ENCODE data around the gene TMEM9. TPM values are rescaled to one million over a fixed set of nuclear protein-coding genes. Genes with fewer than 3 reads are reported as not detected.

Gene TMEM9
- total RNA-seq, 2 experiments from 2014 or later, result 16.8 to 19.8 TPM

- DNase-seq, result no peak
- no peak overlapping the region for H3K27ac Mint-ChIP-seq
- POLR2A ChIA-PET, result no interaction called here
- peaks cover 9% of the 10 kb centered on the region for H3K27me3 Mint-ChIP-seq
- H3K36me3 Mint-ChIP-seq (ENCODE audit: low read depth), result no peaks in the 10 kb centered on the region
- no peak overlapping the region for H3K4me3 Mint-ChIP-seq
- CTCF ChIA-PET, result interaction anchor here (1.2 kb wide), 1 partner anchor 20 kb away, joined by 5 read pairs; no protein-coding TSS in a partner anchor
- H3K9me3 Mint-ChIP-seq, result no peaks in the 10 kb centered on the region
- no peaks in the 10 kb centered on the region for H3K4me1 Mint-ChIP-seq
Measured at GRCh38 chr1:201098992-201099677, 55.1 kb downstream of the TMEM9 start.

GRCh38 chr1:201096977-201097856 lies 57.1 kb downstream of the TMEM9 start:
- ChIA-PET CTCF (interaction anchor here (0.8 to 0.9 kb wide), 2 partner anchors 12 to 16 kb away, joined by 3 to 4 read pairs; no protein-coding TSS in a partner anchor), POLR2A (no interaction called here)
- DNase-seq, result no peak
- peaks cover 11% of the 10 kb centered on the region for H3K27me3 Mint-ChIP-seq
- H3K4me1 Mint-ChIP-seq, result no peaks in the 10 kb centered on the region
- no peak overlapping the region for H3K4me3 Mint-ChIP-seq
- H3K27ac Mint-ChIP-seq, result no peak overlapping the region
- no peaks in the 10 kb centered on the region for H3K36me3 Mint-ChIP-seq (ENCODE audit: low read depth)
- no peaks in the 10 kb centered on the region for H3K9me3 Mint-ChIP-seq

GRCh38 chr1:201096041-201096461 lies 58.2 kb downstream of the TMEM9 start:
- Mint-ChIP-seq H3K4me3 (no peak overlapping the region), H3K9me3 (no peaks in the 10 kb centered on the region), H3K27ac (no peak overlapping the region), H3K36me3 (ENCODE audit: low read depth) (no peaks in the 10 kb centered on the region), H3K4me1 (no peaks in the 10 kb centered on the region), H3K27me3 (peaks cover 11% of the 10 kb centered on the region)
- POLR2A ChIA-PET, result no interaction called here
- no peak for DNase-seq
- CTCF ChIA-PET, result interaction anchor here (0.9 kb wide), 1 partner anchor 11 kb away, joined by 3 read pairs; no protein-coding TSS in a partner anchor

GRCh38 chr1:201095581-201095980 lies 58.7 kb downstream of the TMEM9 start:
- no peak overlapping the region for H3K4me3 Mint-ChIP-seq
- no peak for DNase-seq
- peaks cover 11% of the 10 kb centered on the region for H3K27me3 Mint-ChIP-seq
- ChIA-PET POLR2A (no interaction called here), CTCF (no interaction called here)
- H3K9me3 Mint-ChIP-seq, result no peaks in the 10 kb centered on the region
- H3K4me1 Mint-ChIP-seq, result no peaks in the 10 kb centered on the region
- no peak overlapping the region for H3K27ac Mint-ChIP-seq
- no peaks in the 10 kb centered on the region for H3K36me3 Mint-ChIP-seq (ENCODE audit: low read depth)

GRCh38 chr1:201094832-201095231 lies 59.4 kb downstream of the TMEM9 start:
- CTCF ChIA-PET, result interaction anchor here (0.6 kb wide), 1 partner anchor 480 kb away, joined by 3 read pairs; no protein-coding TSS in a partner anchor

GRCh38 chr1:201093962-201094361 lies 60.3 kb downstream of the TMEM9 start:
- Mint-ChIP-seq H3K9me3 (no peaks in the 10 kb centered on the region), H3K27ac (no peak overlapping the region), H3K4me3 (no peak overlapping the region), H3K27me3 (peaks cover 15% of the 10 kb centered on the region), H3K36me3 (ENCODE audit: low read depth) (no peaks in the 10 kb centered on the region), H3K4me1 (no peaks in the 10 kb centered on the region)
- no peak for DNase-seq
- CTCF ChIA-PET, result no interaction called here
- POLR2A ChIA-PET, result no interaction called here

More at GRCh38 chr1:201094832-201095231, 59.4 kb downstream of the TMEM9 start:
- POLR2A ChIA-PET, result no interaction called here
- Mint-ChIP-seq H3K4me1 (no peaks in the 10 kb centered on the region), H3K4me3 (no peak overlapping the region), H3K9me3 (no peaks in the 10 kb centered on the region), H3K36me3 (ENCODE audit: low read depth) (no peaks in the 10 kb centered on the region), H3K27me3 (peaks cover 11% of the 10 kb centered on the region), H3K27ac (no peak overlapping the region)
- no peak for DNase-seq

- CTCF ChIA-PET, result interaction anchor here (0.7 kb wide), 1 partner anchor 25 kb away, joined by 3 read pairs; no protein-coding TSS in a partner anchor
Measured at GRCh38 chr1:201093561-201093960, 60.7 kb downstream of the TMEM9 start.

GRCh38 chr1:201092738-201093137 lies 61.5 kb downstream of the TMEM9 start:
- Mint-ChIP-seq H3K4me3 (no peak overlapping the region), H3K27me3 (peaks cover 14% of the 10 kb centered on the region), H3K36me3 (ENCODE audit: low read depth) (no peaks in the 10 kb centered on the region), H3K9me3 (no peaks in the 10 kb centered on the region), H3K27ac (no peak overlapping the region), H3K4me1 (no peaks in the 10 kb centered on the region)
- POLR2A ChIA-PET, result no interaction called here
- no peak for DNase-seq
- CTCF ChIA-PET, result no interaction called here

More at GRCh38 chr1:201093561-201093960, 60.7 kb downstream of the TMEM9 start:
- Mint-ChIP-seq H3K4me3 (no peak overlapping the region), H3K27me3 (peaks cover 15% of the 10 kb centered on the region), H3K4me1 (no peaks in the 10 kb centered on the region), H3K27ac (no peak overlapping the region), H3K9me3 (no peaks in the 10 kb centered on the region), H3K36me3 (ENCODE audit: low read depth) (no peaks in the 10 kb centered on the region)
- POLR2A ChIA-PET, result no interaction called here
- no peak for DNase-seq

- peaks cover 15% of the 10 kb centered on the region for H3K27me3 Mint-ChIP-seq
- H3K4me3 Mint-ChIP-seq, result no peak overlapping the region
- no peaks in the 10 kb centered on the region for H3K36me3 Mint-ChIP-seq (ENCODE audit: low read depth)
- H3K27ac Mint-ChIP-seq, result no peak overlapping the region
- DNase-seq, result no peak
- ChIA-PET CTCF (interaction anchor here (0.9 kb wide), 1 partner anchor 22 kb away, joined by 6 read pairs; no protein-coding TSS in a partner anchor), POLR2A (no interaction called here)
- no peaks in the 10 kb centered on the region for H3K9me3 Mint-ChIP-seq
- H3K4me1 Mint-ChIP-seq, result no peaks in the 10 kb centered on the region
Measured at GRCh38 chr1:201091256-201091655, 63.0 kb downstream of the TMEM9 start.

GRCh38 chr1:201090541-201090940 lies 63.7 kb downstream of the TMEM9 start:
- H3K36me3 Mint-ChIP-seq (ENCODE audit: low read depth), result no peaks in the 10 kb centered on the region
- CTCF ChIA-PET, result interaction anchor here (0.9 kb wide), 1 partner anchor 23 kb away, joined by 6 read pairs; no protein-coding TSS in a partner anchor
- peaks cover 16% of the 10 kb centered on the region for H3K27me3 Mint-ChIP-seq

GRCh38 chr1:201089596-201089995 lies 64.7 kb downstream of the TMEM9 start:
- peaks cover 18% of the 10 kb centered on the region for H3K27me3 Mint-ChIP-seq
- ChIA-PET POLR2A (no interaction called here), CTCF (no interaction called here)
- no peaks in the 10 kb centered on the region for H3K9me3 Mint-ChIP-seq
- H3K4me1 Mint-ChIP-seq, result no peaks in the 10 kb centered on the region
- no peak overlapping the region for H3K27ac Mint-ChIP-seq
- no peaks in the 10 kb centered on the region for H3K36me3 Mint-ChIP-seq (ENCODE audit: low read depth)
- no peak overlapping the region for H3K4me3 Mint-ChIP-seq
- DNase-seq, result no peak

More at GRCh38 chr1:201090541-201090940, 63.7 kb downstream of the TMEM9 start:
- Mint-ChIP-seq H3K4me1 (no peaks in the 10 kb centered on the region), H3K9me3 (no peaks in the 10 kb centered on the region), H3K4me3 (no peak overlapping the region), H3K27ac (no peak overlapping the region)
- POLR2A ChIA-PET, result no interaction called here
- DNase-seq, result no peak

- POLR2A ChIA-PET, result no interaction called here
- no peak overlapping the region for H3K4me3 Mint-ChIP-seq
- no peaks in the 10 kb centered on the region for H3K4me1 Mint-ChIP-seq
- no peaks in the 10 kb centered on the region for H3K36me3 Mint-ChIP-seq (ENCODE audit: low read depth)
- DNase-seq, result no peak
- CTCF ChIA-PET, result no interaction called here
- H3K27me3 Mint-ChIP-seq, result peaks cover 19% of the 10 kb centered on the region
- no peaks in the 10 kb centered on the region for H3K9me3 Mint-ChIP-seq
- H3K27ac Mint-ChIP-seq, result no peak overlapping the region
Measured at GRCh38 chr1:201088901-201089525, 65.3 kb downstream of the TMEM9 start.

- DNase-seq, result no peak
- no peaks in the 10 kb centered on the region for H3K9me3 Mint-ChIP-seq
- no peak overlapping the region for H3K4me3 Mint-ChIP-seq
- H3K27me3 Mint-ChIP-seq, result peaks cover 18% of the 10 kb centered on the region
- ChIA-PET CTCF (no interaction called here), POLR2A (no interaction called here)
- no peak overlapping the region for H3K27ac Mint-ChIP-seq
- no peaks in the 10 kb centered on the region for H3K36me3 Mint-ChIP-seq (ENCODE audit: low read depth)
- H3K4me1 Mint-ChIP-seq, result no peaks in the 10 kb centered on the region
Measured at GRCh38 chr1:201088395-201088794, 65.9 kb downstream of the TMEM9 start.
